Keratinocyte (primary cell): Measurements from ENCODE around the gene NPR1. TPM values are rescaled to one million over a fixed set of nuclear protein-coding genes. Genes with fewer than 3 reads are reported as not detected.

ENCODE experiments used
- DNase-seq: peaks from one replicate; pipeline ENCODE4 v3.0.0-alpha.2; 2011; ENCODE audit warnings: low read depth, missing footprints, low spot score
- FAIRE-seq: peaks from 2 replicates; lab custom pipeline; 2011; peaks lifted over from hg19 to GRCh38; lab: Jason Lieb, UNC
- H2AFZ ChIP-seq: 2 replicates; pipeline ENCODE4 v1.6.0; 2012; ENCODE audit warnings: low read length, control low read depth, inconsistent platforms; ENCODE audit not compliant: control insufficient read depth
- H3K27ac ChIP-seq: 2 replicates; pipeline ENCODE4 v1.5.1; 2011; ENCODE audit warnings: low read length; ENCODE audit not compliant: control insufficient read depth, insufficient read depth
- H3K27me3 ChIP-seq: 3 replicates; pipeline ENCODE4 v1.6.0; 2011; ENCODE audit warnings: low read length; ENCODE audit not compliant: control insufficient read depth, insufficient read depth; ENCODE audit errors: extremely low read depth
- H3K36me3 ChIP-seq, 2 experiments: 2 replicates in 1 of 2; 3 replicates in 1 of 2; pipeline ENCODE4 v1.5.1; 2011; ENCODE audit warnings: low read length in 2 of 2, mild to moderate bottlenecking in 1 of 2; ENCODE audit not compliant: control insufficient read depth in 2 of 2, insufficient read depth in 2 of 2; ENCODE audit errors: extremely low read depth in 1 of 2
- H3K4me1 ChIP-seq: 3 replicates; pipeline ENCODE4 v1.5.1; 2011; ENCODE audit warnings: low read length; ENCODE audit not compliant: control insufficient read depth, insufficient read depth; ENCODE audit errors: extremely low read depth
- H3K4me2 ChIP-seq: 3 replicates; pipeline ENCODE4 v1.6.0; 2011; ENCODE audit warnings: low read depth, low read length; ENCODE audit not compliant: control insufficient read depth, insufficient read depth; ENCODE audit errors: extremely low read depth
- H3K4me3 ChIP-seq, 3 experiments: fragments of 200-600 bp in 1 of 3; sonication (generic) in 1 of 3; 2 replicates in 2 of 3; 3 replicates in 1 of 3; pipeline ENCODE4 v1.5.1; 2011 to 2016; ENCODE audit warnings: low read length in 3 of 3, mild to moderate bottlenecking in 3 of 3, control low read depth in 2 of 3, inconsistent platforms in 1 of 3, low read depth in 1 of 3, mixed read lengths in 1 of 3, mixed run types in 1 of 3, moderate library complexity in 1 of 3; ENCODE audit not compliant: control insufficient read depth in 2 of 3, insufficient read depth in 2 of 3; ENCODE audit errors: extremely low read depth in 1 of 3
- H3K79me2 ChIP-seq: 2 replicates; pipeline ENCODE4 v1.6.0; 2012; ENCODE audit warnings: low read length; ENCODE audit not compliant: control insufficient read depth, insufficient read depth
- H3K9ac ChIP-seq: 3 replicates; pipeline ENCODE4 v1.6.0; 2011; ENCODE audit warnings: low read length; ENCODE audit not compliant: control insufficient read depth, insufficient read depth; ENCODE audit errors: extremely low read depth
- H3K9me1 ChIP-seq: 3 replicates; pipeline ENCODE4 v1.6.0; 2011; ENCODE audit warnings: low read length; ENCODE audit not compliant: control insufficient read depth, insufficient read depth; ENCODE audit errors: extremely low read depth
- H3K9me3 ChIP-seq: 2 replicates; pipeline ENCODE4 v1.5.1; 2012; ENCODE audit warnings: low read depth, low read length; ENCODE audit not compliant: control insufficient read depth
- H4K20me1 ChIP-seq: 3 replicates; pipeline ENCODE4 v1.6.0; 2011; ENCODE audit warnings: low read length; ENCODE audit not compliant: control insufficient read depth, insufficient read depth; ENCODE audit errors: extremely low read depth
- EZH2 ChIP-seq: IDR thresholded peaks from one replicate; pipeline ENCODE4 v1.6.1; 2012; ENCODE audit warnings: inconsistent platforms, mild to moderate bottlenecking, low read length, moderate library complexity
- dilution Hi-C: fragments of 300-500 bp; cut with MboI; formaldehyde crosslinking; loops from one replicate; pipeline ENCODE4 v1.7.0; 2020; ENCODE audit warnings: low sequenced_read_pairs; ENCODE audit not compliant: extremely low pct_ligation_motif_present
- polyA plus RNA-seq, 5 experiments: library from polyadenylated mRNA; depleted of rRNA in 3 of 5; stranded (reverse) in 3 of 5; stranded (forward) in 1 of 5; unstranded in 1 of 5; fragments of >200 nt; gene quantifications; 1 replicate in 1 of 5; 2 replicates in 3 of 5; 3 replicates in 1 of 5; pipeline versions ENCODE4 v1.2.1 to v1.2.3, GENCODE V29; 2011 to 2012; ENCODE audit warnings: missing spikeins in 2 of 5, low read depth in 1 of 5, low replicate concordance in 1 of 5
- TF ChIP-seq, protein P1 (sequence below), 3 experiments: IDR thresholded peaks in 1 of 3; conservative IDR thresholded peaks in 1 of 3; optimal IDR thresholded peaks in 1 of 3; 2 replicates in 2 of 3; 3 replicates in 1 of 3; pipeline versions ENCODE3 to v1.5.1; 2011; ENCODE audit warnings: low read length in 3 of 3, mild to moderate bottlenecking in 3 of 3, moderate library complexity in 2 of 3, control low read depth in 1 of 3, inconsistent platforms in 1 of 3; ENCODE audit not compliant: insufficient read depth in 2 of 3; ENCODE audit errors: extremely low read depth in 1 of 3

NPR1 gene
- polyA plus RNA-seq, 1 donor (not counting 4 experiments of a cell fraction or from before 2014, with no cell fraction given) = not detected

GRCh38 chr1:153649863-153650235 lies 28.6 kb upstream of the NPR1 start:
- TF ChIP-seq, protein P1, sequence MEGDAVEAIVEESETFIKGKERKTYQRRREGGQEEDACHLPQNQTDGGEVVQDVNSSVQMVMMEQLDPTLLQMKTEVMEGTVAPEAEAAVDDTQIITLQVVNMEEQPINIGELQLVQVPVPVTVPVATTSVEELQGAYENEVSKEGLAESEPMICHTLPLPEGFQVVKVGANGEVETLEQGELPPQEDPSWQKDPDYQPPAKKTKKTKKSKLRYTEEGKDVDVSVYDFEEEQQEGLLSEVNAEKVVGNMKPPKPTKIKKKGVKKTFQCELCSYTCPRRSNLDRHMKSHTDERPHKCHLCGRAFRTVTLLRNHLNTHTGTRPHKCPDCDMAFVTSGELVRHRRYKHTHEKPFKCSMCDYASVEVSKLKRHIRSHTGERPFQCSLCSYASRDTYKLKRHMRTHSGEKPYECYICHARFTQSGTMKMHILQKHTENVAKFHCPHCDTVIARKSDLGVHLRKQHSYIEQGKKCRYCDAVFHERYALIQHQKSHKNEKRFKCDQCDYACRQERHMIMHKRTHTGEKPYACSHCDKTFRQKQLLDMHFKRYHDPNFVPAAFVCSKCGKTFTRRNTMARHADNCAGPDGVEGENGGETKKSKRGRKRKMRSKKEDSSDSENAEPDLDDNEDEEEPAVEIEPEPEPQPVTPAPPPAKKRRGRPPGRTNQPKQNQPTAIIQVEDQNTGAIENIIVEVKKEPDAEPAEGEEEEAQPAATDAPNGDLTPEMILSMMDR (optimal IDR thresholded peaks at IDR 0.05 in 1 of 3, IDR thresholded peaks at IDR 0.05 in 1 of 3, conservative IDR thresholded peaks at IDR 0.05 in 1 of 3; ENCODE audit: extremely low read depth in 1 of 3, insufficient read depth in 2 of 3, low read length in 3 of 3) = no peak
- TF ChIP-seq EZH2 = no peak
- dilution Hi-C loops = no loop called here
- no peak overlapping the region for H2AFZ ChIP-seq

GRCh38 chr1:153651771-153652170 lies 26.7 kb upstream of the NPR1 start:
- FAIRE-seq (no peak), DNase-seq (no peak)
- dilution Hi-C loops = no loop called here
- Histone ChIP-seq H3K27ac (no peak overlapping the region), H3K4me3 (no peak overlapping the region), H3K9me3 (no peaks in the 10 kb centered on the region), H2AFZ (no peak overlapping the region), H3K79me2 (no peaks in the 10 kb centered on the region), H3K9ac (no peak overlapping the region), H3K4me2 (no peak overlapping the region), H3K36me3 (peaks cover 0 to 6% of the 10 kb centered on the region in 2 experiments), H4K20me1 (no peaks in the 10 kb centered on the region), H3K27me3 (no peaks in the 10 kb centered on the region), H3K4me1 (peaks cover 8% of the 10 kb centered on the region), H3K9me1 (no peaks in the 10 kb centered on the region)
- no peak for TF ChIP-seq EZH2
- TF ChIP-seq, protein P1 (optimal IDR thresholded peaks at IDR 0.05 in 1 of 3, IDR thresholded peaks at IDR 0.05 in 1 of 3, conservative IDR thresholded peaks at IDR 0.05 in 1 of 3; ENCODE audit: extremely low read depth in 1 of 3, insufficient read depth in 2 of 3, low read length in 3 of 3) = no peak

More at GRCh38 chr1:153649863-153650235, 28.6 kb upstream of the NPR1 start:
- no peak overlapping the region for H3K4me2 ChIP-seq
- H3K27ac ChIP-seq = no peak overlapping the region
- no peak overlapping the region for H3K4me3 ChIP-seq
- DNase-seq = no peak
- H4K20me1 ChIP-seq = no peaks in the 10 kb centered on the region
- H3K9me1 ChIP-seq = no peaks in the 10 kb centered on the region
- H3K79me2 ChIP-seq = no peaks in the 10 kb centered on the region
- H3K9ac ChIP-seq = no peak overlapping the region
- H3K27me3 ChIP-seq = no peaks in the 10 kb centered on the region
- H3K4me1 ChIP-seq = peaks cover 8% of the 10 kb centered on the region
- no peak for FAIRE-seq
- H3K36me3 ChIP-seq = peaks cover 1 to 16% of the 10 kb centered on the region in 2 experiments
- H3K9me3 ChIP-seq = no peaks in the 10 kb centered on the region
